Activated CD8-positive, alpha-beta T cell treated with anti-CD3 and anti-CD28 coated beads for 36 hours (primary cell): Measurements from ENCODE around the gene EPHA4. TPM values are rescaled to one million over a fixed set of nuclear protein-coding genes. Genes with fewer than 3 reads are reported as not detected.

Source experiments
- ATAC-seq: fragments of 200-7000 bp; cut with Tn5 transposase; one replicate; pipeline ENCODE4 v1.10.0; 2021; ENCODE audit warnings: mild to moderate bottlenecking, moderate library complexity
- CTCF ChIA-PET: fragments of 350-600 bp; sonication (Branson Sonifier 250); formaldehyde crosslinking; loops from one replicate; lab custom pipeline; 2021; ENCODE audit warnings: antibody characterized with exemption; lab: Charles Lee
- POLR2A ChIA-PET: fragments of 350-600 bp; sonication (Branson Sonifier 250); formaldehyde crosslinking; loops from one replicate; lab custom pipeline; 2021; ENCODE audit warnings: antibody characterized with exemption; lab: Charles Lee
- DNase-seq: peaks from one replicate; pipeline ENCODE4 v3.0.0-alpha.2; 2020
- H3K27ac Mint-ChIP-seq: one replicate; pipeline ENCODE4 v1.8.0; 2021; ENCODE audit warnings: mild to moderate bottlenecking, mixed read lengths
- H3K27me3 Mint-ChIP-seq: one replicate; pipeline ENCODE4 v1.8.0; 2021; ENCODE audit warnings: mixed read lengths
- H3K36me3 Mint-ChIP-seq: one replicate; pipeline ENCODE4 v1.8.0; 2021; ENCODE audit warnings: low read depth, mixed read lengths
- H3K4me1 Mint-ChIP-seq: one replicate; pipeline ENCODE4 v1.8.0; 2021; ENCODE audit warnings: low read depth, mixed read lengths
- H3K4me3 Mint-ChIP-seq: one replicate; pipeline ENCODE4 v1.8.0; 2021; ENCODE audit warnings: mild to moderate bottlenecking, moderate library complexity, mixed read lengths
- H3K9me3 Mint-ChIP-seq: one replicate; pipeline ENCODE4 v1.8.0; 2021; ENCODE audit warnings: mixed read lengths
- CTCF ChIP-seq: fragments of 200-600 bp; IDR thresholded peaks from one replicate; pipeline ENCODE4 v1.8.0; 2022; ENCODE audit warnings: antibody characterized with exemption, mild to moderate bottlenecking
- intact Hi-C: fragments of 100-400 bp; cut with micrococcal nuclease; formaldehyde crosslinking; loops from one replicate; pipeline ENCODE4 v1.10.0; 2022
- total RNA-seq, 2 experiments: library from RNA; stranded (reverse); gene quantifications; one replicate each; pipeline ENCODE4 v1.2.3, GENCODE V29; 2021

EPHA4 gene
- total RNA-seq, 2 experiments from 2014 or later, result 1.8 to 2.3 TPM

DNA sequence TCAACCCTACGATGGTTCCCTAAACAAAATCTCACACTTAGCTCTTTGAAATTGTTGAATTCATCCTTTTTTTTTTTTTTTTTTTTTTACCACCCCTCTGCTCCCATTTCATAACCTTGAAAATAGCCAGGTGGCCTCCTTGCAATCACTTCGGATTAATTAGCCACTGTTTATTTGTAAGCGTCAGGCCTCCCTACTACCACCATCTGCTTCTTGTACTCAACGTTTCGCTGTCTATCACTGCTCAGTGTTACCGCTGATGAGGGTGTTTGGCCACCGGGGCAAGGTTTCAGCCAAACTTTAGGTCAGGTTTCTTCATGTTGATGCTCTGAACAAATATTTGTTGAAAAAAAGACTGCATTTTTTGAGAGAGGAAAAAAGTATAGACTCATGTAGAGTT is 183.2 kb downstream of the EPHA4 start:
- H3K36me3 Mint-ChIP-seq, result no peaks in the 10 kb centered on the region
- no peak overlapping the region for H3K27ac Mint-ChIP-seq
- DNase-seq, result no peak
- POLR2A ChIA-PET, result no interaction called here
- ATAC-seq, result no peak
- CTCF ChIA-PET, result no interaction called here
- H3K4me1 Mint-ChIP-seq, result peaks cover 6% of the 10 kb centered on the region
- intact Hi-C loops, result loop anchor here (10.0 kb wide), 1 partner anchor 186 kb away; the partner anchor contains the start of gene EPHA4
- H3K4me3 Mint-ChIP-seq, result no peak overlapping the region
- H3K27me3 Mint-ChIP-seq, result peaks cover 1% of the 10 kb centered on the region
- H3K9me3 Mint-ChIP-seq, result no peaks in the 10 kb centered on the region
- no peak for TF ChIP-seq CTCF

- ChIA-PET CTCF (no interaction called here), POLR2A (no interaction called here)
- H3K27ac Mint-ChIP-seq, result no peak overlapping the region
- H3K9me3 Mint-ChIP-seq, result no peaks in the 10 kb centered on the region
- DNase-seq, result no peak
- ATAC-seq, result no peak
- H3K36me3 Mint-ChIP-seq, result no peaks in the 10 kb centered on the region
- peaks cover 1% of the 10 kb centered on the region for H3K27me3 Mint-ChIP-seq
- intact Hi-C loops, result loop anchor here (10.0 kb wide), 1 partner anchor 189 kb away; the partner anchor contains the start of gene EPHA4
- H3K4me3 Mint-ChIP-seq, result no peak overlapping the region
- H3K4me1 Mint-ChIP-seq, result no peaks in the 10 kb centered on the region
- TF ChIP-seq CTCF, result no peak
Measured at GRCh38 chr2:221385716-221386115, 186.4 kb downstream of the EPHA4 start.

DNA sequence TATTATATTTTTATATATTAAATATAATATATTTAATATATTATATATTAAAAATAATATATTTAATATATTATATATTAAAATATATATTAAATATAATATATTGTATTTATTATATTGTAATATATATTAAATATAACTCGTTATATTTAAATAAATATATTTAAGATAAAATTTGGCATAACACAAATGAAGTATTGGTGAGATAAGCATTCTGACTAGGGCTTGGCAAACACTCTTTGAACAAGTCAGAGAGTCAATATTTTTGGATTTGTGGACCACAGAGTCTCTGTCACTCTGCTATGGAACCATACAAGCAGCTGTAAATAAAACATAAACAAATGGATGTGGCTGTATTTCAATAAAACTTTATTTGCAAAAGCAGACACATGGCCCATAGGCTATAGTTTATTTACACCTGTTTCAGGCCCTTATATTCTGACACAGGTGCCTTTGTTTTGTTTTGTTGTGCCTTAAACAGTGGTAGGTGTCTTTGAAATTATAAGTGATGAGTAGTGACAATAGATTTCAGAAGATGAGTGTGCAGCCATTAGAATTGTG is 190.1 kb downstream of the EPHA4 start:
- no peaks in the 10 kb centered on the region for H3K36me3 Mint-ChIP-seq
- ATAC-seq (no peak), DNase-seq (no peak)
- no peaks in the 10 kb centered on the region for H3K9me3 Mint-ChIP-seq
- H3K27me3 Mint-ChIP-seq, result peaks cover 1% of the 10 kb centered on the region
- no peaks in the 10 kb centered on the region for H3K4me1 Mint-ChIP-seq
- CTCF ChIA-PET, result no interaction called here
- H3K4me3 Mint-ChIP-seq, result no peak overlapping the region
- TF ChIP-seq CTCF, result no peak
- intact Hi-C loops, result loop anchor here (10.0 kb wide), 1 partner anchor 193 kb away; the partner anchor contains the start of gene EPHA4
- POLR2A ChIA-PET, result interaction anchor here (0.8 kb wide), 1 partner anchor 44 kb away, joined by 3 read pairs; no protein-coding TSS in a partner anchor
- no peak overlapping the region for H3K27ac Mint-ChIP-seq

GRCh38 chr2:221380686-221381085 is 191.4 kb downstream of the EPHA4 start:
- DNase-seq (no peak), ATAC-seq (no peak)
- intact Hi-C loops, result loop anchor here (10.0 kb wide), 1 partner anchor 194 kb away; the partner anchor contains the start of gene EPHA4
- Mint-ChIP-seq H3K4me3 (no peak overlapping the region), H3K9me3 (no peaks in the 10 kb centered on the region), H3K27me3 (no peaks in the 10 kb centered on the region), H3K36me3 (no peaks in the 10 kb centered on the region), H3K27ac (no peak overlapping the region), H3K4me1 (no peaks in the 10 kb centered on the region)
- ChIA-PET POLR2A (no interaction called here), CTCF (no interaction called here)
- TF ChIP-seq CTCF, result no peak

DNA sequence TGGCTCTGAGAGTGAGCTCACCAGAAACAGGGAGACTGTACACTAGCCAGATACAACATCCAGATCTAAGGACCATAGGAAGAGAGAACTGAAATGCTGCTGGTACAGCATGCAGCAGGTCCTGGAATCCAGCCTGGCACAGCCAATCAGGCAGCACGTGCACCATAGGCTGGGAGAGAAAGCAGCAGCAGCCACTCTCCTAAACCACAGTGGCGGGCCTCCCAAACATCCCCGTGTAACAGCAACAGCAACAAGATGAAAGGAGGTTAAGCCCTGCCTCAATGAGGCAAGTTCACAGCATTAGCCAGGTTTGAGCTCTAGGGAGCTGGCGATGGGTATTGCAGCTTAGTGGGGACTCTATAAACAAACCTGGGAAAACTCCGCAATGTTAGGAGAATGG is 192.0 kb downstream of the EPHA4 start:
- no peak overlapping the region for H3K27ac Mint-ChIP-seq
- no peaks in the 10 kb centered on the region for H3K36me3 Mint-ChIP-seq
- CTCF ChIA-PET, result no interaction called here
- no peak for DNase-seq
- no peak for ATAC-seq
- no peaks in the 10 kb centered on the region for H3K4me1 Mint-ChIP-seq
- intact Hi-C loops, result loop anchor here (10.0 kb wide), 1 partner anchor 195 kb away; the partner anchor contains the start of gene EPHA4
- no peak for TF ChIP-seq CTCF
- H3K4me3 Mint-ChIP-seq, result no peak overlapping the region
- H3K9me3 Mint-ChIP-seq, result no peaks in the 10 kb centered on the region
- no peaks in the 10 kb centered on the region for H3K27me3 Mint-ChIP-seq
- POLR2A ChIA-PET, result no interaction called here
